Neutrophil (primary cell): ENCODE data around the gene SETD4.

Experiments
- H3K27ac ChIP-seq: fragments of 200-600 bp; sonication (generic); 2 replicates; pipeline ENCODE4 v1.5.1; 2016; ENCODE audit warnings: mild to moderate bottlenecking, moderate library complexity
- H3K27me3 ChIP-seq: fragments of 200-600 bp; sonication (generic); 2 replicates; pipeline ENCODE4 v1.6.0; 2016; ENCODE audit warnings: mild to moderate bottlenecking
- H3K36me3 ChIP-seq: fragments of 200-600 bp; sonication (generic); 2 replicates; pipeline ENCODE4 v1.5.1; 2017
- H3K4me1 ChIP-seq, 2 experiments: fragments of 200-600 bp in 1 of 2; sonication (generic) in 1 of 2; 1 replicate in 1 of 2; 2 replicates in 1 of 2; pipeline versions ENCODE4 v1.5.1 to v1.6.1; 2013 to 2016; ENCODE audit warnings: low read depth in 1 of 2, low read length in 1 of 2, mild to moderate bottlenecking in 1 of 2, moderate library complexity in 1 of 2; ENCODE audit not compliant: control insufficient read depth in 1 of 2, insufficient read depth in 1 of 2
- H3K4me3 ChIP-seq, 2 experiments: fragments of 200-600 bp in 1 of 2; sonication (generic) in 1 of 2; 1 replicate in 1 of 2; 2 replicates in 1 of 2; pipeline ENCODE4 v1.5.1; 2013 to 2016; ENCODE audit warnings: low read depth in 1 of 2, low read length in 1 of 2, mild to moderate bottlenecking in 1 of 2, moderate library complexity in 1 of 2
- H3K9me3 ChIP-seq: fragments of 200-600 bp; sonication (generic); 2 replicates; pipeline ENCODE4 v1.5.1; 2016
- TF ChIP-seq, protein P1 (sequence below): fragments of 200-600 bp; sonication (generic); IDR thresholded peaks from 2 replicates; pipeline ENCODE4 v1.5.1; 2016; ENCODE audit warnings: antibody characterized with exemption

The SETD4 gene

DNA sequence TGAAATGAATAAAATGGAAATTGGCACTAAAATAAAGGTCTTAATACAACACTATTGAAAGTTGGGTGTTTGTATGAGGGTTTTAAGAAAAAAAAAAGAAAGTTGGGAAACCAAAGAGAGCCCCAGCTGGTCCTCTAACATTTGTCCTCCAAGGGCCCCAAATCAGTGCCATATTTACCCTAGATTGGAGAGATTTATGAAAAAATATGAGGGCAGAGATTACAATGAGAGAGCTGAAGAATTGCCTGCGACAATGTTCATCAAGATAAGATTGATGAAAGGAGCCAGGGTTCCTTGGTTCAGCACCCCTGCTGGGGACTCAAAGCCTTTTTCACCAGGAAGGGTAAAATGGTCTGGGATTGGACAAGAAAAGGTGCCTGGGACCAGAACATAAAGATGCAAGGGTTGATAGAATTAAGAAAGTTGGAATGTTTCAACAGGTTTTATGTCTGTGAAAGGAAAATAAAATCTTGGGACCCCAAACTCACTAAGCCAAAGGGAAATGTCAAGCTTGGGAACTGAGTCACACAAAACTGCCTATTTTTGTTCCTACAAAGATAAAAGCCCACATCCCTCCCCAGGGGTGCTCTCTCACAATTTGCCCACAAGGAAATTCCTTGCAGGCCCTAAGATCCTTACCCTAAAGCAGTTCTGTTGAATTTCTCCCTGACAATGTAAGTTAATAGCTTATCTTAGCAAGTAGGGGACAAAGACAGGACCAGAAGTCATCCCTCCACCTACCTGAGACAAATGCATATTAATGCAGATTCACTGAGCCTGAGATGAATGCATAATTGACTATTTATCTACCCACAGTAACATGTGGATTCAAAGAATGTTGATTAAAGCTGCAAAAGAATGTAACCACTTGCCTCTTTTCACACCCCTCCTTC lies 36.3 kb upstream of the SETD4 start:
- Histone ChIP-seq H3K27me3 (no peaks in the 10 kb centered on the region), H3K9me3 (peaks cover 16% of the 10 kb centered on the region), H3K4me1 (no peaks in the 10 kb centered on the region), H3K4me3 (no peak overlapping the region), H3K36me3 (no peaks in the 10 kb centered on the region), H3K27ac (no peak overlapping the region)
- TF ChIP-seq, protein P1, sequence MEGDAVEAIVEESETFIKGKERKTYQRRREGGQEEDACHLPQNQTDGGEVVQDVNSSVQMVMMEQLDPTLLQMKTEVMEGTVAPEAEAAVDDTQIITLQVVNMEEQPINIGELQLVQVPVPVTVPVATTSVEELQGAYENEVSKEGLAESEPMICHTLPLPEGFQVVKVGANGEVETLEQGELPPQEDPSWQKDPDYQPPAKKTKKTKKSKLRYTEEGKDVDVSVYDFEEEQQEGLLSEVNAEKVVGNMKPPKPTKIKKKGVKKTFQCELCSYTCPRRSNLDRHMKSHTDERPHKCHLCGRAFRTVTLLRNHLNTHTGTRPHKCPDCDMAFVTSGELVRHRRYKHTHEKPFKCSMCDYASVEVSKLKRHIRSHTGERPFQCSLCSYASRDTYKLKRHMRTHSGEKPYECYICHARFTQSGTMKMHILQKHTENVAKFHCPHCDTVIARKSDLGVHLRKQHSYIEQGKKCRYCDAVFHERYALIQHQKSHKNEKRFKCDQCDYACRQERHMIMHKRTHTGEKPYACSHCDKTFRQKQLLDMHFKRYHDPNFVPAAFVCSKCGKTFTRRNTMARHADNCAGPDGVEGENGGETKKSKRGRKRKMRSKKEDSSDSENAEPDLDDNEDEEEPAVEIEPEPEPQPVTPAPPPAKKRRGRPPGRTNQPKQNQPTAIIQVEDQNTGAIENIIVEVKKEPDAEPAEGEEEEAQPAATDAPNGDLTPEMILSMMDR: no peak

DNA sequence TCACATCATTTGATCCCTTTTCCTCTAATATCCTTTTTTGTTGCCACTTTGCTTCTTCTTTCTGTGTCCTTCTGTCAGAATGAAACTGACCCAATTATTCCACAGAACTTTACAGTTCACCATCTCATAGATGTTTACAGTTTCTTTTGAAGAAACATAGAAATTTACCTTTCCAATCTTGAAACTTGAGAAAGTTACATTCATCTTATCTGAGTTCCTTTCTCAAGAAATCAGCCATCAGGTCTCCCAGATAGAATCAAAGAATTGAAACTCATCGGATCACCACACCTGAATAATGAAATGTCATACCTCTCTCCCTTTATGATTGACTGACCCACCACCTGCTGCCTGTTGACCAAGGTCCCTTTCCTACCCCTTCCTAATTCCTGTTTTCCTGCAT lies 33.2 kb upstream of the SETD4 start:
- H3K36me3 ChIP-seq: no peaks in the 10 kb centered on the region
- no peaks in the 10 kb centered on the region for H3K27me3 ChIP-seq
- no peaks in the 10 kb centered on the region for H3K4me1 ChIP-seq
- no peak overlapping the region for H3K4me3 ChIP-seq
- TF ChIP-seq, protein P1: no peak
- peaks cover 16% of the 10 kb centered on the region for H3K9me3 ChIP-seq
- H3K27ac ChIP-seq: no peak overlapping the region

DNA sequence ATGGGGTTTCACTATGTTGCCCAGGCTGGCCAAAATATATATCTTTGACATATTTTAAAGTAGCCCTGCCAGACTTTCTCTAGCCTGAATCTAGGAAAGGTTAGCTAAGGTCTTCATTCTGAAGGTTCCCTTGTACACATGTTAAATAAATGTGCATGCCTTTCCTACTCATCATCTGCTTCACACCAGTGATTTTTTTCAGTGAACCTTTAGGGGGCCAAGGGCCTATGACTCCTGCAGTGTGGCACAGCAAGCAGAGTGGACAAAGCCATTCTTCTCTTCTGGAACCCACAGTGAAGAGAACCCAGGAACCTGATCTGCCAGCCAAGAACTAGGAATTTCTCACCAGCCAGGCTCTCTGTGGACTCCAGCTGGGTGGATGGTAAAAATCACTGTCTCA lies 32.4 kb upstream of the SETD4 start:
- TF ChIP-seq, protein P1: no peak
- no peak overlapping the region for H3K27ac ChIP-seq
- H3K27me3 ChIP-seq: no peaks in the 10 kb centered on the region
- H3K36me3 ChIP-seq: no peaks in the 10 kb centered on the region
- peaks cover 16% of the 10 kb centered on the region for H3K9me3 ChIP-seq
- no peaks in the 10 kb centered on the region for H3K4me1 ChIP-seq
- no peak overlapping the region for H3K4me3 ChIP-seq

DNA sequence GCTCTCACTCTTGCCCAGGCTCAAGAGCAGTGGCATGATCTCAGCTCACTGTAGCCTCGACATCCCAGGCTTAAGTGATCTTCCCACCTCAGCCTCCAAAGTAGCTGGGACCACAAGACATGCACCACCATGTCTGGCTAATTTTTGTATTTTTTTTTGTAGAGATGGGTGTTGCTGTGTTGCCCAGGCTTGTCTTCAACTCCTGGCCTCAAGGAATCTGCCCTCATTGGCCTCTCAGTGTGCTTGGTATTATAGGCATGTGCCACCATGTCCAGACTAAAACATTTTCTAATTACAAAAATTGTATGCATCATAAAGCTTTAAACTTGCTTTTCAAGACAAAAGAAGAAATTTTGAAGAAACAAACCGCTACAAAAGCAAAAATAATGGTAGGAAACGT lies 29.6 kb upstream of the SETD4 start:
- no peaks in the 10 kb centered on the region for H3K27me3 ChIP-seq
- H3K4me1 ChIP-seq: no peaks in the 10 kb centered on the region
- no peak overlapping the region for H3K4me3 ChIP-seq
- TF ChIP-seq, protein P1: no peak
- H3K9me3 ChIP-seq: peaks cover 16% of the 10 kb centered on the region
- H3K36me3 ChIP-seq: no peaks in the 10 kb centered on the region
- H3K27ac ChIP-seq: no peak overlapping the region

DNA sequence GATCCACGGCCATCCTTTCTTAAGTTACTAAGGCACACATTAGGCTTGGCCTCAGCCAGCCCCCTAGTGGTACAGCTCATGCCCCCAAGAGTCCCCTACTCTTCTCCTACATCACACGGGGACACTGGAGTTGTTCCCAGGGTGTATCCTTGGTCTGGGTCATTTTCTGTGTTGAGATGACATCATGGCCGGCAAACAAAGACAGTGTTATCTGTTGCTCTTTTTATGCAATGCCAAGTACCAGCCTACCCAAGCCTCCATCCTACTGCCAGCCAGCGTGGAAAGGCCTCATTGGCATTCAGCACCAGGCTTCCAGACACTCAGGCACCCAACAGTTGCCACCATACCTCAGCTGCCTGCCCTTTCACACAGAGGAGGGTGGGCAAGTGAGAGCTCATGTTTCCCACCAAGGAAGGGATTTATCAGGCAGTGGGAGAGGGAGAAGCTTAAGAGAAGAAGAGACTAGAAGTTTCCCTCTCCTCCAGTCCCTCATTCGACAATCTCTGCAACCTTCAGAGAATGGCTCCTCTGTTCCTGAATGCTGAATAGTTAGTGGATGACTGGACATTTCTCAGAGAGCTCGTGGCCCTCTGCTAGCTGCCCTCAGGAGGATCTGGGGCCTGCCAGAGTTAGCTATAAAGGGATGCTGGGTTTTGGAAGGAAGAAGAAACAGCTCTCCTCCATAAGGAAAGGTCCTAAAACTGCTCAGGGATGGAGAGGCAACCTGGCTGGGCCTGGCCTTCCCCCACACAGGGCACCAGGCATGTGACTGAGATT lies 27.2 kb upstream of the SETD4 start:
- H3K36me3 ChIP-seq: no peaks in the 10 kb centered on the region
- H3K9me3 ChIP-seq: peaks cover under 1% of the 10 kb centered on the region
- no peak overlapping the region for H3K27ac ChIP-seq
- H3K4me1 ChIP-seq: no peaks in the 10 kb centered on the region
- TF ChIP-seq, protein P1: no peak
- H3K4me3 ChIP-seq: no peak overlapping the region
- no peaks in the 10 kb centered on the region for H3K27me3 ChIP-seq
